Adrenal gland (tissue), 5 donors: ENCODE data around the gene SOAT2.

Experiments used
- CTCF ChIP-seq, 6 experiments: fragments of 450-650 bp in 4 of 6; fragments of 200-600 bp in 2 of 6; sonication (generic) in 1 of 6; IDR thresholded peaks; 1 replicate in 5 of 6; 2 replicates in 1 of 6; pipeline versions ENCODE4 v1.5.1 to v1.8.0; 2016 to 2021; ENCODE audit warnings: antibody characterized with exemption in 6 of 6, mild to moderate bottlenecking in 2 of 6, moderate library complexity in 1 of 6
- POLR2A ChIP-seq, 2 donors: fragments of 450-650 bp; IDR thresholded peaks; one replicate each; pipeline ENCODE4 v1.6.1; 2017; ENCODE audit warnings: antibody characterized with exemption in 2 of 2, mild to moderate bottlenecking in 2 of 2, moderate library complexity in 1 of 2
- donor health status: DM: no; HTN: no; CAD: no.

GRCh38 chr12:53127169-53127568 is 23.9 kb downstream of the SOAT2 start:
- no peak for TF ChIP-seq CTCF (IDR thresholded peaks at IDR 0.05)
- TF ChIP-seq POLR2A (IDR thresholded peaks at IDR 0.05): no peak
